Keratinocyte (primary cell): Measurements from ENCODE around the gene ARL15.

Experiments
- CTCF ChIP-seq, 3 experiments: IDR thresholded peaks in 1 of 3; conservative IDR thresholded peaks in 1 of 3; optimal IDR thresholded peaks in 1 of 3; 2 replicates in 2 of 3; 3 replicates in 1 of 3; pipeline versions ENCODE3 to v1.5.1; 2011; ENCODE audit warnings: low read length in 3 of 3, mild to moderate bottlenecking in 3 of 3, moderate library complexity in 2 of 3, control low read depth in 1 of 3, inconsistent platforms in 1 of 3; ENCODE audit not compliant: insufficient read depth in 2 of 3; ENCODE audit errors: extremely low read depth in 1 of 3
- EZH2 ChIP-seq: IDR thresholded peaks from one replicate; pipeline ENCODE4 v1.6.1; 2012; ENCODE audit warnings: inconsistent platforms, mild to moderate bottlenecking, low read length, moderate library complexity

DNA sequence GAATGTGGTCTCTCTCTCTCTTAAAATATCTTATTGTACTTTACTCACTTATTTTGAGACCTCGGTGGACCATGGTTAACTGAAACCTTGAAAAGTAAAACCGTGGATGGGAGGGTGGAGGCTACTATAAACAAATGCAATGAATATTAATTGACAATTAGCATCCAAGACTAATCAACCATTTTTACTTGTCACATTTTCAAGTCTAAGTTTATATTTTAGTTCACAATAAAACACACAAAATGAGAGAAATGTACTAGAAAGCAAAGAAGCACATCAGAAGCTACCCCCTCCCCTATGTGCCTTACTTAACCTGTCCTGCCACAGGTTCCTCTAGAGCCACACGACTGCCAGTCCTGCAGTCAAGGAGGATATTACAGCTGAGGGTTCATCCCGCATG lies 4.6 kb downstream of the ARL15 start:
- TF ChIP-seq CTCF (optimal IDR thresholded peaks at IDR 0.05 in 1 of 3, IDR thresholded peaks at IDR 0.05 in 1 of 3, conservative IDR thresholded peaks at IDR 0.05 in 1 of 3; ENCODE audit: extremely low read depth in 1 of 3, insufficient read depth in 2 of 3, low read length in 3 of 3): no peak
- no peak for TF ChIP-seq EZH2
